Esophagus muscularis mucosa (tissue), 4 donors: ENCODE measurements around the gene TMEM144. TPM values are rescaled to one million over a fixed set of nuclear protein-coding genes. Genes with fewer than 3 reads are reported as not detected.

Experiments
- DNase-seq: peaks from one replicate; pipeline ENCODE4 v3.0.0-alpha.2; 2017; ENCODE audit errors: extremely low spot score
- H3K27ac ChIP-seq, 4 donors: fragments of 200-600 bp; sonication (generic); replicated peaks in 1 of 4; 1 replicate in 3 of 4; 2 replicates in 1 of 4; pipeline ENCODE4 v1.5.1; 2016 to 2019; ENCODE audit warnings: mild to moderate bottlenecking in 1 of 4
- H3K27me3 ChIP-seq, 4 donors: fragments of 200-600 bp; sonication (generic); one replicate each; pipeline versions ENCODE4 v1.5.1 to v1.6.0; 2016 to 2019
- H3K36me3 ChIP-seq, 4 donors: fragments of 200-600 bp; sonication (generic); one replicate each; pipeline ENCODE4 v1.5.1; 2016 to 2019
- H3K4me1 ChIP-seq, 4 donors: fragments of 200-600 bp; sonication (generic); one replicate each; pipeline ENCODE4 v1.5.1; 2016 to 2019
- H3K4me3 ChIP-seq, 4 donors: fragments of 200-600 bp; sonication (generic); 1 replicate in 2 of 4; 2 replicates in 2 of 4; pipeline ENCODE4 v1.5.1; 2016 to 2019; ENCODE audit warnings: mild to moderate bottlenecking in 4 of 4, moderate library complexity in 1 of 4
- H3K9me3 ChIP-seq, 4 donors: fragments of 200-600 bp; sonication (generic); 1 replicate in 3 of 4; 2 replicates in 1 of 4; pipeline ENCODE4 v1.5.1; 2016 to 2019
- EP300 ChIP-seq: sonication (generic); formaldehyde crosslinking; IDR thresholded peaks from one replicate; pipeline ENCODE4 v1.6.1; 2017; ENCODE audit warnings: antibody characterized with exemption
- POLR2A ChIP-seq: fragments of 450-650 bp; IDR thresholded peaks from one replicate; pipeline ENCODE4 v1.6.1; 2017; ENCODE audit warnings: antibody characterized with exemption, moderate library complexity, mild to moderate bottlenecking, low read depth
- POLR2AphosphoS5 ChIP-seq, 2 donors: sonication (generic); formaldehyde crosslinking; IDR thresholded peaks; one replicate each; pipeline ENCODE4 v1.6.1; 2017; ENCODE audit warnings: antibody characterized with exemption in 2 of 2
- WGBS: methylation state at CpG from one replicate; pipeline ENCODE4 v1.1.5; 2018; 5-methylcytosine and 5-hydroxymethylcytosine counted together
- intact Hi-C: fragments of 100-400 bp; cut with DNase I; formaldehyde crosslinking; loops from one replicate; pipeline ENCODE4 v1.15.1; 2023
- total RNA-seq, 4 donors: library from RNA; depleted of rRNA; stranded (reverse); fragments of >200 nt; gene quantifications; one replicate each; pipeline versions ENCODE4 v1.1.0 to v1.2.1, GENCODE V29; 2016
- TF ChIP-seq, protein P1 (sequence below), 3 experiments: fragments of 200-600 bp in 2 of 3; fragments of 450-650 bp in 1 of 3; sonication (generic) in 2 of 3; IDR thresholded peaks; one replicate each; pipeline ENCODE4 v1.5.1; 2017 to 2019; ENCODE audit warnings: antibody characterized with exemption in 3 of 3, mild to moderate bottlenecking in 2 of 3, moderate library complexity in 1 of 3

TMEM144 gene
- total RNA-seq, 4 donors from 2014 or later, result 1.3 to 3.3 (median 2.7) TPM

DNA sequence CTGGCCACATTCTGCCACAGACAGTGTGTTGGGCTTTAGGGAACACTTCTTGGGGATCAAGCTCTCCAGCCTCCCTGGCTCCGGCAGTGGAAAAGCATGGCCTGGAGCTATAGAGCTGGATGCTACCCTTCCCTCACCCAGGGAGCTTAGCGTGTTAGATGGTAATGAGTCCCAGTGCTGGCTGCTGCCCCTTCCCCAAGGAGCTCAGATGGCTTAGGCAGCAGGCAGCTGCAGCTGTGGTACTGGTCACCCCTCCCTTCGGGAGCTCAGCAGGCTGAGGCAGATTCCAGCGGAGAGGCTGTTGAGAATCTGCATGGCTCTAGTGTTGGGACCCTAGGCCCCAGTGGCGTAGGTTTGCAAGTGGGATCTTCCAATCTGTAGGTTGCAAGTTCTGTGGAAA, 19.5 kb downstream of the TMEM144 start:
- no peak for TF ChIP-seq EP300
- no peak for TF ChIP-seq POLR2A
- no peak for TF ChIP-seq POLR2AphosphoS5 (IDR thresholded peaks at IDR 0.05)
- TF ChIP-seq, protein P1, sequence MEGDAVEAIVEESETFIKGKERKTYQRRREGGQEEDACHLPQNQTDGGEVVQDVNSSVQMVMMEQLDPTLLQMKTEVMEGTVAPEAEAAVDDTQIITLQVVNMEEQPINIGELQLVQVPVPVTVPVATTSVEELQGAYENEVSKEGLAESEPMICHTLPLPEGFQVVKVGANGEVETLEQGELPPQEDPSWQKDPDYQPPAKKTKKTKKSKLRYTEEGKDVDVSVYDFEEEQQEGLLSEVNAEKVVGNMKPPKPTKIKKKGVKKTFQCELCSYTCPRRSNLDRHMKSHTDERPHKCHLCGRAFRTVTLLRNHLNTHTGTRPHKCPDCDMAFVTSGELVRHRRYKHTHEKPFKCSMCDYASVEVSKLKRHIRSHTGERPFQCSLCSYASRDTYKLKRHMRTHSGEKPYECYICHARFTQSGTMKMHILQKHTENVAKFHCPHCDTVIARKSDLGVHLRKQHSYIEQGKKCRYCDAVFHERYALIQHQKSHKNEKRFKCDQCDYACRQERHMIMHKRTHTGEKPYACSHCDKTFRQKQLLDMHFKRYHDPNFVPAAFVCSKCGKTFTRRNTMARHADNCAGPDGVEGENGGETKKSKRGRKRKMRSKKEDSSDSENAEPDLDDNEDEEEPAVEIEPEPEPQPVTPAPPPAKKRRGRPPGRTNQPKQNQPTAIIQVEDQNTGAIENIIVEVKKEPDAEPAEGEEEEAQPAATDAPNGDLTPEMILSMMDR (IDR thresholded peaks at IDR 0.05), result no peak
- no peaks in the 10 kb centered on the region for H3K27me3 ChIP-seq
- no peaks in the 10 kb centered on the region for H3K4me1 ChIP-seq
- intact Hi-C loops, result no loop called here
- no peaks in the 10 kb centered on the region for H3K9me3 ChIP-seq
- H3K36me3 ChIP-seq, result peaks cover 0 to 35% (median 2%) of the 10 kb centered on the region in 4 donors
- WGBS, result 74% methylated on average over 5 of the region's 5 CpGs
- no peak overlapping the region for H3K27ac ChIP-seq
- DNase-seq, result no peak
- no peak overlapping the region for H3K4me3 ChIP-seq

DNA sequence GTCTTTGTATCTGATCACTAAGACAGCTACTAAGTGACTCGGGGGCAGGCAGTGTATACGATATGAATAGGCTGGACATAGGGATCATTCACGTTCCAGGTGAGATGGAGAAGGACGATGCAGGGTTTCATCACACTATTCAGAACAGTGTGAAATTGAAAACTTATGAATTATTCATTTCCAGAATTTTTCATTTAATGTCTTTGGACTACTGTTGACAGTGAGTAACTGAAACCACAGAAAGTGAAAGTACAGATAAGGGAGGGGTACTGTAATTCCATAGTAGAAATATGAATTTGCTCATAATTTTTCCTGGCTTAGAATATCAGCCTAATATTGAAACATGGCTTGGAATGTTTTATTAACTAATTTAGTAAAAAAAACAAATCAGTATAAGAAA, 24.4 kb downstream of the TMEM144 start:
- Histone ChIP-seq H3K4me3 (no peak overlapping the region), H3K4me1 (no peaks in the 10 kb centered on the region), H3K36me3 (peaks cover 0 to 13% (median 0%) of the 10 kb centered on the region in 4 donors), H3K9me3 (no peaks in the 10 kb centered on the region), H3K27ac (no peak overlapping the region), H3K27me3 (no peaks in the 10 kb centered on the region)
- DNase-seq, result no peak
- intact Hi-C loops, result no loop called here
- 94% methylated on average over 4 of the region's 4 CpGs for WGBS
- no peak for TF ChIP-seq POLR2AphosphoS5 (IDR thresholded peaks at IDR 0.05)
- no peak for TF ChIP-seq EP300
- TF ChIP-seq, protein P1 (IDR thresholded peaks at IDR 0.05), result no peak
- no peak for TF ChIP-seq POLR2A

DNA sequence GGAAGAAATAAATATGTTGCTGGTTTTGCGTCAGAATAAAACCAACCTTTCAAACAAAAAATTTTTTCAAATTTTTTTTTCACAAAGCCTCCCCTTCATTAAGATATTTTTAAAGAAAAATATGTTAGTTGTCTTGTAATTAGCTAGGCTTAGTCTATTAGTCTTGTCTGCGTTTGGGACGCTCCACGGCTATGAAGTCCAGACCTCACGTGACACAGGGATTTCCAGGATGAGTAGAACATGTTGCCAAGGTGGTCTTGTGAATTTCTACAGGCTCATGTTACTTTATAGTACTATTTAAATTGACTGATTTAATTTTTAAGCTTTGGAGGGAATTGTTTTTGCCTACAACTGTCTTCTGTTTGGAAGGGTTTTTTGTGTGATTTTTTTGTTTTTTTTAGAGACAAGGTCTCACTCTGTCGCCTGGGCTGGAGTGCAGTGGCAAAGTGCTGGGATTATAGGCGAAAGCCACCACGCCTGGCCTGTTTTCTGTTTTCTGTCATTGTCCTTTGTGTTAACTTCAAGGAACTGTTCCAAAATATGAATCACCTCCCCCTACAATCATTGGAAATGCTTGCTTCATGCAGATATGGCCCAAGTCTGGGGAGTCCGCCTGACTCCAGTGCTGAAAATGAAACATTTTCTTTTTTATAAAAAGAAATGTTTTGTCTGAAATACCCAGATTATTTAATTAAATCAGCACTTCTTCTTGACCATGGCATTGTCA, 26.2 kb downstream of the TMEM144 start:
- H3K27me3 ChIP-seq, result no peaks in the 10 kb centered on the region
- H3K4me3 ChIP-seq, result no peak overlapping the region
- H3K9me3 ChIP-seq, result no peaks in the 10 kb centered on the region
- intact Hi-C loops, result no loop called here
- WGBS, result 75% methylated on average over 9 of the region's 9 CpGs
- H3K4me1 ChIP-seq, result no peaks in the 10 kb centered on the region
- no peak for DNase-seq
- no peaks in the 10 kb centered on the region for H3K36me3 ChIP-seq
- no peak for TF ChIP-seq POLR2AphosphoS5 (IDR thresholded peaks at IDR 0.05)
- no peak for TF ChIP-seq EP300
- H3K27ac ChIP-seq, result no peak overlapping the region

DNA sequence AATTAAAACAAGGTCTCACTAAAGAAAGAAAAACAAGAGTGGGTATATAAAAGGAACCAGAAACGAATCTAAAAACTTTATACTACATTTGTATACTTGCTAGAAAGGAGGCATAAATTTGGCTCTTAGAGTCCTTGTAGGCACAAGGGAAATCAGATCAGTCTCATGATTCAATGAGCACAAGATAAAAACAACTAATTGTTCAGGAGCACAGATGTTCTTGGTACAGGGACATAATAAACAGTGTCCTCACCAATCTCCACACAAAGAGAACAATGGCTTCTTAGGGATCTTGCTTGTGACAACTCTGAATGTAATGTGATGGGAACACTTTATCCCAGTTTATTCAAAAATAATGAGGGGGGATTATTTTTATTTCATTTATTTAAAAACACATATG, 28.3 kb downstream of the TMEM144 start:
- no peaks in the 10 kb centered on the region for H3K4me1 ChIP-seq
- no peak overlapping the region for H3K27ac ChIP-seq
- TF ChIP-seq POLR2AphosphoS5 (IDR thresholded peaks at IDR 0.05) (no peak), POLR2A (no peak), EP300 (no peak)
- TF ChIP-seq, protein P1 (IDR thresholded peaks at IDR 0.05), result no peak
- peaks cover 0 to 9% (median 0%) of the 10 kb centered on the region in 4 donors for H3K36me3 ChIP-seq
- intact Hi-C loops, result no loop called here
- DNase-seq, result no peak
- WGBS, result 78% methylated on average over 1 of the region's 1 CpG
- H3K4me3 ChIP-seq, result no peak overlapping the region
- no peaks in the 10 kb centered on the region for H3K9me3 ChIP-seq
- no peaks in the 10 kb centered on the region for H3K27me3 ChIP-seq

DNA sequence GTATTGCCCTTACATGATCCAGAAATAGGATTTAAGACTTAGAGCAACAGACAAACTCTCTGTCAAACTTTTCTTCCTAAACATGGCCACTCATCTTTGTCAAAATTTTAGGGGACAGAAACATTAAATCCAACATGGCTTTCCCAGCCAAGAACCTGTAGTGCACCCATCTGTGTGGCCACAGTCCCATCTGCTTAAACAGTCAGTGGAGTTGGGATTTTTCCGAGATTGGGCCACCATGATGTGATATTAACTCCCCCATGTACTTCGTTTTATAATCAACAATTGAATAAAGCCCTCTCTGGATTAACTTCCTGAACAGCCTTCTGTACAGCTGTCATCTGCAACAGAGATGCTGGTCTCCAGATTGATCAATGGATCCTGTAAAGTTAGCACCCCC, 28.9 kb downstream of the TMEM144 start:
- no peak overlapping the region for H3K27ac ChIP-seq
- intact Hi-C loops, result no loop called here
- H3K4me1 ChIP-seq, result no peaks in the 10 kb centered on the region

More for the DNA sequence above, 28.9 kb downstream of the TMEM144 start:
- Histone ChIP-seq H3K36me3 (peaks cover 0 to 12% (median 0%) of the 10 kb centered on the region in 4 donors), H3K4me3 (no peak overlapping the region), H3K27me3 (no peaks in the 10 kb centered on the region), H3K9me3 (no peaks in the 10 kb centered on the region)
- TF ChIP-seq, protein P1 (IDR thresholded peaks at IDR 0.05), result no peak
- TF ChIP-seq POLR2A (no peak), EP300 (no peak), POLR2AphosphoS5 (IDR thresholded peaks at IDR 0.05) (no peak)
- no peak for DNase-seq
- WGBS, result 86% methylated on average over 2 of the region's 2 CpGs
